Fibroblast of pulmonary artery (primary cell): Measurements from ENCODE around the gene TRIM29.
"Not testable (repeated sequence)": the region's sequence is repeated elsewhere in the genome, so short reads cannot be mapped to it uniquely, and the experiment has no call there.

Experiments
- DNase-seq: peaks from one replicate; pipeline ENCODE4 v3.0.0-alpha.2; 2010; ENCODE audit warnings: low read depth
- H3K4me3 ChIP-seq: replicated peaks from 2 replicates; pipeline ENCODE4 v1.5.1; 2011; ENCODE audit warnings: low read depth, mild to moderate bottlenecking, control low read depth, low read length, moderate library complexity
- CTCF ChIP-seq: IDR thresholded peaks from 2 replicates; pipeline ENCODE4 v1.5.1; 2011; ENCODE audit warnings: mild to moderate bottlenecking, control low read depth, low read length, inconsistent platforms; ENCODE audit errors: missing control alignments

Gene TRIM29

DNA sequence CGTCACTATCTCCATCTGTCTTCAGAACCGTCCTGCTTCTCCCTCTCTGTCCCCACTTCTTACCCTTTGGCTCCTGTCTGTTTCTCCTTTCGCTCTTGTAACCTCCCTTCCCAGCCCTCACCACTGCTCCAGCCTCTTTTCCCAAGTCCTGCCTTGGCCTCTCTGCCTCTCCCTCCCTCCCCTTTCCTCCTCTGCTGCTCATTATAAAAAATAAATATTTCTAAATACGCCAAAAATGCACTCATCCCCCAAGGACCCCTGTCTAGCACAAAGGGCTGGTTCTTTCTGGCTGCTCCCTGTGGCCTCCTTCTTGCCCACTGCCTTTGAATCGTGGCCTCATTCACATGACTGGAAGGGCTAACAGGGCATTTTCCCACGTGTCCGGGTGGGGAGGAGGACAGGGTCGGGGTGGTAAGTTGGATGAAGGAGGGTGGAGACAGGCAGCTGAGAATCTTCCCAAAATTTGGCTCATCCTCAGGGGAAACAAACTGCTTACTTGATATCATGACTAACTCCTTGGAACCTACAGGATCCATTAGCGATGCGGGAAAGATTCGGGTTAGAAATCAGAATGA lies 46.5 kb upstream of the TRIM29 start:
- TF ChIP-seq CTCF: no peak
- DNase-seq: no peak
- H3K4me3 ChIP-seq: no peak overlapping the region

DNA sequence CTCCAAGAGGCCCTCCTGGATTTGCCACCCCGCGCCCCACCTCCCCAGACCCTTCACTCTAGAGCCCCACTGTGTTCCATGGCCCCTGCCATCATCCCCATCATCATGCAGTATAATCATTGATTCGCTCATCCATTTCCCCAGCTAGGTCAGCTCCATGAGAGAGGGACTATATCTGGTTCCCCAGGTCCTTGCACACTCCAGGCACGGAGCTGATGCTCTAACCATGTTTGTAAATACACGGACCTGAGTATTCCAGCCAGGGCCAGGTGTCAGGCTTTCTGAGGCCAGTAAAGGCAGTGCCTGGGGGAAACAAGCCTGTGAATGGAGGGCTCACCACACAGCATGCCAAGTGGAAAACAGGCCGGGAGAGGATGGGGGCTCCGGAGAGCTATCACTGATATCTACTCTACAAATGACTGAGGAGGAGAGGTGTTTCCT lies 45.8 kb upstream of the TRIM29 start:
- no peak for DNase-seq
- TF ChIP-seq CTCF: no peak
- H3K4me3 ChIP-seq: no peak overlapping the region

DNA sequence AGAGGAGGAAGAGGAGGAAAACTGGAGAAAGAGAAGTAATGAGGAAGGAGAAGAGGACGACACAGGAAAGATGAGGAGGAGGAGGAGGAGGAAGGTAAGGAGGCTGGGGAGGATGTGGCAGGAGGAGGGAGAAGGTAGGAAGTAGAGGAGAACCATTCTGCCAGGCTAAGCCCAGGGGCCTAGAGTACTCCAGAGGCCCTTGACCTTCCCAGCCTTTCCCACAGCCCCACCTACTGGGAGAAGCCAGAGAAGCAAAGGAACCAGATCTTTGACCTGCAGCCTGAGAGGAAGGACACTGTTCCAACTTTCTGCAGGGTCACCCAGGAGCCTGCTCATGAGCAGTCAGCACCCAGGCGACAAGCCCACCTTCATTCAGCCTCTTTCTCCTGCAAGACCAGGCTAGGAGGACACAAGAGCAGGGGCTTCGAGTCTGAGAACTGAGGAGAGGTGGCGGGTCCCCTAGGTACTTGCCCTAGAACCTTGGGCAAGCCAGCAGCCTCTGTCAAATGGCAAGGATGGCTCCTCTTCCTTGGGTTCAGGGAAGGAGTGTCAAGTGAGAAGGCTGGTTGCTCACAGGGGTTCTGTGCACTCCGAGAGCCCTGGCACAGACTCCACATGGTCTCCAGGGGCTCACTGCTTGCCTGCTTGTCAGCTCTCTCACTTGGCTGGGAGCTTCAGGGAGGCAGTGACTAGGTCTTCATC lies 45.0 kb upstream of the TRIM29 start:
- peak; percentile 53 for TF ChIP-seq CTCF
- H3K4me3 ChIP-seq: no peak overlapping the region
- DNase-seq: no peak

DNA sequence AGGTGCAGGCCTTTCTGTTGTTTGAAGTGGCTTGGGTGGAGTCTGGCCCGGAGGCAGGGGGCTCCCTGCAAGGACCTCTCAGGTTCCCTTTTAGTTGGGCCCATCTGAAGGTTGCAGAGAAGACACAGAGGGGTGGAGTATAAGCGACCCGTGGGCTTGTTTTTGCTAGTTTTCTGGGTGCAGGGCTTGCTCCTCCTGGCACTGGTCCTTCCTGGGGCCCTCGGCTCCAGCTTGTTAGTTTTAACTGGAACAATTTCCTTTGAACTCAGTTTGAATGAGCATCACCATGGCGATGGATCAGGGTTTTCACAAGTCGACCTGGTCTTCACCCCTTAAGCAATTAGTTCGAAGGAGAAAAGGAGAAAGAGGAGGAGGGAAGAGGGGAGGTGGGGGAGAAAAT lies 44.5 kb upstream of the TRIM29 start:
- H3K4me3 ChIP-seq: no peak overlapping the region
- no peak for DNase-seq

DNA sequence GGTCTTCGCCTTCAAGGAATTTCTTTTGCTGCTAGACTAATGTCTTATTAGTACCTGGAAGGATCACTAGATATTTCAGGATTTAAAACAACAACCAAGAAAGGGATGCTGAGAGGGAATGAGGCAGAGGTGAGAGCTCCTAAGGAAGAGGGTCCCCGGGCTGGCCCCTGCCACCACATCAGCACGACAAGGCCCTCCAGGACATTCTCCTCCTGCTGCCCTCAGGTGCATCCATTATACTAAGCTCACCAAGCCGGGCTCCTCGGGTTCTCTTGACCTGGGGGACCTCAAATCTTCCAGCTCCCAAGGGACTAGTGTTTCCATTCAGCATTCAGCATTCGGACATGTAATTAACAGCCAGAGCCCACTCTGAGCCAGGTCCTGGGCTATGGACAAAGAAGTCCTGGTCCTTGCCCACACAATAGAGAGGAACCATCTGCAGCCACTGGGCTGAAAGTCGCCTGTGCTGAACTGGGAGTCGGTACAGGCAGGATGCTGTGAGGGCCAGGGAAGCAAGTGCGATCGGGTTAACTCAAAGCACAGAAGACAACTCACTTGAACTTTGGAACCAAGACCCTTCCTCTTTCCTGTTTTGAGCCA lies 43.6 kb upstream of the TRIM29 start:
- no peak for TF ChIP-seq CTCF
- no peak for DNase-seq
- no peak overlapping the region for H3K4me3 ChIP-seq

More for the DNA sequence above, 44.5 kb upstream of the TRIM29 start:
- TF ChIP-seq CTCF: no peak

DNA sequence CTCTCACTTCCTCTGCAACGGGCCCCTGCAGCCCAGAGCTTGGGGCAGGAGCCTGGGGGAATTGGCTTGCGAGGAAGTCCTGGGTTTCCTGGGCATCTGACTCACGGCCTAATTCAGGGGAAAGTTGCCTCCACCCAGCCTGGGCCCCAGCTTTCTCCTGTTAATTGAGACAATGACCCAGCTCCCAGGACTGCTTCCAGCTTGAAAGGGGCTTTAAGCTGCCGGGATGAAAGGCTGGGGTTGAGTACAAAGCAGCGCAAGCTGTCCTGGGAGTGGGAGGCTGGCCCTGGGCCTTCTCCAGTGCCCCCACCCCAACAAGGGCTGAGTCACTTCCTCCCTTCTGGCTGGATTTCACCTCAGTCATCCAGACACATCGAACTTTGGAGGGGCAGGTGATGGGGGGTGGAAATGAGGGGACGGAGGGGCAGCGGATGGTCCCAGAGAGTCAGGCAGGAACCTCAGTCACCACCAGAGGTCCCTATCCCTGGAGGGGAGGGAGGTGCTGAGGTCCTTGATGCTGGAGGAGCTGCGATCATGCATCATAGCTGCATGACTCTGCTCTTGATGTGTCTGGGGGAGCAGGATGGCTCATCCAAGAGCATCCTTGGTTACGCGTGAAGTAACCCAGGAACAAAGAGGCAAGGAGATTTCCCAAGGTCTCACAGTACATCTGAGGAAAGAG lies 42.8 kb upstream of the TRIM29 start:
- peak; percentile 43 for TF ChIP-seq CTCF
- peak; percentile 62 for DNase-seq
- H3K4me3 ChIP-seq: no peak overlapping the region

DNA sequence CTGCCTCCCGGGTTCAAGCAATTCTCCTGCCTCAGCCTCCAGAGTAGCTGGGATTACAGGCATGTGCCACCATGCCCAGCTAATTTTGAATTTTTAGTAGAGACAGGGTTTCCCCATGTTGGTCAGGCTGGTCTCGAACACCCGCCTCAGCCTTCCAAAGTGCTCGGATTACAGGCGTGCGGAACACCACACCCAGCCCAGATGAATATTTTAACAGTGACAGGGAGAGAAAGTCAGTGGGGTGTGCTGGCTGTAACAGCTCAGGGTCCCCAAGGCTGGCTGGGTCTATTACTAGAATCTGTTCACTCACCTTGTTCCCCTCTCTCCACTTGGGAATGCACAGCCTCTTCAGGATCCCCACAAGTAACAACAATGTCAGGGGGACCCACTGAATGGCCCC lies 42.1 kb upstream of the TRIM29 start:
- DNase-seq, H3K4me3 ChIP-seq: not testable (repeated sequence)
